CD4-positive, alpha-beta T cell treated with Interferon gamma for 1 hour (primary cell): ENCODE data around the gene WNT7A.

ENCODE experiments used
- DNase-seq: peaks from one replicate; pipeline ENCODE4 v3.0.0-alpha.2; 2020

Gene WNT7A

GRCh38 chr3:13844911-13845310 is 35.0 kb downstream of the WNT7A start:
- DNase-seq: no peak

- no peak for DNase-seq
Observed at GRCh38 chr3:13844286-13844685, 35.6 kb downstream of the WNT7A start.

GRCh38 chr3:13843351-13843750 is 36.5 kb downstream of the WNT7A start:
- no peak for DNase-seq

DNA sequence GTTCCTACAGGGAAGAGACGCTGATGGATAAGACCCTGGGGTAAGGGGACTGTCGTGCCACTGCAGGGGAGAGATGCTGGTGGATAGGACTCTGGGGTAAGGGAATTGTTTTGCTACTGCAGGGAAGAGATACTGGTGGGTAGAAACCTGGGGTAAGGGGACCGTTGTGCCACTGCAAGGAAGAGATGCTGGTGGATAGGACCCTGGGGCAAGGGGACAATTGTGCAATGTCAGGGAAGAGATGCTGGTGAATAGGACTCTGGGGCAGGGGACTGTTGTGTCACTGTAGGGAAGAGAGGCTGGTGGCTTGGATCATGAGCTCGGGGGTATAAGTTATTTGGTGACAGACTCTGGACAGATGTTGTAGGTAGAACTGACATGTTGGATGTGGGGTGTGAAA is 37.6 kb downstream of the WNT7A start:
- no peak for DNase-seq

- no peak for DNase-seq
Observed at GRCh38 chr3:13841826-13842225, 38.0 kb downstream of the WNT7A start.

- DNase-seq: no peak
Observed at GRCh38 chr3:13841141-13841540, 38.7 kb downstream of the WNT7A start.

- DNase-seq: no peak
Observed at GRCh38 chr3:13840456-13840855, 39.4 kb downstream of the WNT7A start.

DNA sequence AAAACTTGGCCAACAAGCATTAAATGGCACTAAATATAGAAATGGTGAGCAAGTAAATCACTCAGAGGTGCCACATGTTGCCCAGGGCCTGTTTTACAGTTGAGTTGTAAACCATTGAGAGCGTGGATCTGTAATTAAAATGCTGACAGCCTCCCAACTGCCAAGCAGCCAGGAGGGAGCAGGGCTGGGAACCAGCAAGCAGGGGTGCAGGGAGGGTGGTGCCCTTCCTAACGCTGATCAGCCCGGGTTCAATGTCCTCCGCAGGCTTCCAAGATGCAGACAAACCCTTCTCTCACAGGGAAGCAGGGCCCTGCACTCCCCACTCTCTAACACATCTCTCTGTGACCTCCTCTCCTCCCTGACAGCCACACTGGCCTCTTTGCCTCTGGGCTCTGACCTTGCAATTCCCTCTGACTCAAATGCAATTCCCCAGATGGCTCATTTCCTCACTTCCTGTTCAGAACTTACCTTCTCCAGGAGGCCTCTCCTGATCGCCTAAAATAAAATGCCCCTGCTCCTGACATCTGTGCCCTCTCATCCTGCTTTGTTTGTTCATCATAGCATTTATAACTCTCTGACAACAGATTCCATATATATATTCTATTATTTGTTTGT is 40.0 kb downstream of the WNT7A start:
- no peak for DNase-seq

DNA sequence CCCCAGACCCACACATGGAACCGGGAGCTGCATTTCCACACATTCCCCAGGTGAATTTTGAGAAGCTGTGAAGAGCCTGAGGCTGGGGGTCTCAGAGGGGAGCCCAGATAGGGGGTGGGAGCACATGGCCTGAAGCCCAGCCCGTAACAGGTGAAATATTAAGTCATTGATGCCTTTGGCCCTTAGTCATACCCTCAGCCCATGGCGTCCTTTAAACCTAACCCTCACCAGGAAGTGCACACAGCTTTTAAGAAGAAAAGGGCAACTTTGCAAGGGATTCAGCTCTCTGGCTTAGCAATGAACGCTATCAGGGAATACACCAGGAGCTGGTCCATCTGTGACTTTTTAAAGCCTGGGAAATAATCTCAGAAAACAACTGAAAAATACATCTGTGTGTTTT is 40.6 kb downstream of the WNT7A start:
- DNase-seq: no peak

DNA sequence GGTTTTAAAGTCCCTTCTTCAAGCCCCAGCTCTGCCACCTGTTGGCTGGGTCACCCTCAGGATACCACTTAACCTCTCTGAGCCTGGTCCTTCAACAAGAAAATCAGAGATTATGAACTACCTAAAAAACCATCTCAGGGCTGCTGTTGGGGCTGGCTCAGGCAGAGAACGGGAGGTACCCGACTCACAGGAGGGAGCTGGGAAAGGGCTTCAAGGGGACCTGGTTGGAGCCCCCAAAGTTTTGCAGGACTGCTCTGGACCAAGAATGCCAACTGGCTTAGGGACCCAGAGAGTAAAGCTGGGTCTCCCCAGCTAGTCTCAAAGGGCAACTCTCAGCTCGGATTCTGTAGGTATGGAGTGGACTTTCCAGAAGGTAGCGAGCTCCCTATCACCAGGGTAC is 41.5 kb downstream of the WNT7A start:
- no peak for DNase-seq

DNA sequence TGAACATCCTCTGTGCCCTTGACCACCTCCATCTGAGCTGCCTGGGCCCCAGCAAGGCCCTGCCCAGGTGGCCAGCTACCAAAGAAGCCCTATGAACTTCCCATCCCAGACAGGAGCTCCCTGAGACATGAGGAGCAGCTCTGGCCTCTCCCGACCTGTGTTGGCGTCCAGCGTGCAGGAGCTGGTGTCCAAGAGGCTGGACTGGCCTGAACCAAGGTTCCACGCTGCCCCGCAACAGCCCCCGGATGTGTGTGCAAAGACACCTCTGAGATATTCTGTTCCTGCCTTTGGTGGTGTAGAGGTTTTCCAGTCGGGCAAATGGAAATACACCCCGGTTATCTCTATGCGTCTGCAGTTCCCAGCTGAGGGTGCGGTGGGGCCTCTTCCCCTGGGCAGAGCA is 42.1 kb downstream of the WNT7A start:
- DNase-seq: no peak

GRCh38 chr3:13836658-13837587 is 42.9 kb downstream of the WNT7A start:
- no peak for DNase-seq

GRCh38 chr3:13835246-13835645 is 44.6 kb downstream of the WNT7A start:
- DNase-seq: no peak

GRCh38 chr3:13834258-13835035 is 45.4 kb downstream of the WNT7A start:
- no peak for DNase-seq

DNA sequence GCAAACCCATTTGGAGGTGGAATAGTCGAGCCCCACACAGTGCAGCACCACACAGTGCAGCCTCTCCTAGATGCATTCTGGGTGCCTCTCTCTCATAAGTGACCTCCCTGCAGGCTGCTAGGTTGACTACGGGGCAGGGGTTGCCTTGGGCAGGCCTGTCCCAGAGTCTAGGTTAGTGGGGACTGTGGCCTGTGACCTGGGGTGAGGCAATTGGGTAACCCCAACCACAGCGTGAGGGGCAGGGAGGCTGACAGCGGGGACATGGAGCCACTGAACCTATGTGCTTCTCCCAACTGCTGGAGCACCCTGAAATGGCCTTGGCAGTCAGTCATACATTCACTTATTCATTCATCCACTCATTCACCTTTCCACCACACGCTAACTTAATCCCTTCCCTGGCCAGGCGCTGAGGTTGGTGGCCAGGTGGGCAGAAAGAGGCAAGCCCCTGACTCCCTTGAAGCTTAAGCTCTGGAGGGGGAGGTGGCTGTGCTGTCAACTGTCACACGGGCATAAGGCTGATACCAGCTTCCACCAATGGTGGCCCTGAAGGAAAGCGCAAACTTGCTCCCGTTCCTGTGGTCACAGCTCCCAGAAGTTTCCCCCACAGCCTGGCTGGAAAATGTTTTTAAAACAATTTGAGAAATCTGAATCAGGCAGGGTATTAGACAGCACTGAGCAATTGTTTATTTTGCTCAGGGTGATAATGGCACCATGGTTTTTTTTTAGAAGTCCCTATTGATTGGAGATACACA is 46.2 kb downstream of the WNT7A start:
- no peak for DNase-seq

- DNase-seq: no peak
Observed at GRCh38 chr3:13832130-13832529, 47.7 kb downstream of the WNT7A start.

GRCh38 chr3:13831386-13831996 is 48.4 kb downstream of the WNT7A start:
- no peak for DNase-seq

GRCh38 chr3:13829311-13829710 is 50.6 kb downstream of the WNT7A start:
- DNase-seq: no peak

DNA sequence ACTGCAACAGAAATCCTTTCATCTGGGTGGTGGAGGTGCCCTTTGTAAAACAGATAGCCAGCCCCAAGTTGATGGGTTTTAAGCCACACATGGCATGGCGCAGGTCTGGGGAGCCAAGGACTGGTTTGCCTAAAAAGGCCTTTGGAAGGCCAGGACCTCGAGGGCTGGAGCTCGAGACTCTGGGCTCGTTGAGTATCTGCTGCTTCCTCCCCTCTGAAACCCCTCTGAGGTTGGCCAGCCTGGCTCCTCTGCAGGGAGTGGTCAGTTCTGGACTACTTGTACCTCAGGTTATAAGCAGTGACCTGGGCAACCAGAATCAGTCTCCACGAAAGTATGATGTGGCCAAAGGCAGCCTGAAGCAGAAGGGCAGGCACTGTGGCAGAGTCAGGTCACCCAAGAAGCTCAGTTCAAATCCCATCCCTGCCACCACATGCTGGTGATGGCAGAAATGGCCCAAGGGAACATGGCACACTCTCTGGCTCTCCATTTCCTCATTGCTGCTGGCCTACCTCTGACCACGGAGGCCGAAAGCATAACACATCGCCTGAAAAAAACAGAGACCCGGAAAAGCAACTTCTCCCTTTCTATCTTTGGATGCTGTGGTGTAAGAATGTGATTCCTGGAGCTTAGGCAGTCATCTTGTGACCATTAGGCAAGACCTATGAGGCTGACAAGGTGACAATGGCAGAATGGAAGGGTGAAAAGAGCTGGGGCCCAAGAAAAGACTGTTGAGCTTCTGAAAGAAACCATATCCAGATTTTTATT is 51.2 kb downstream of the WNT7A start:
- no peak for DNase-seq

- DNase-seq: no peak
Observed at GRCh38 chr3:13827699-13828098, 52.2 kb downstream of the WNT7A start.

GRCh38 chr3:13827256-13827655 is 52.6 kb downstream of the WNT7A start:
- no peak for DNase-seq

- no peak for DNase-seq
Observed at GRCh38 chr3:13826672-13827071, 53.2 kb downstream of the WNT7A start.
